T-cell (primary cell): ENCODE results near the gene TRIM73. TPM values are rescaled to one million over a fixed set of nuclear protein-coding genes. Genes with fewer than 3 reads are reported as not detected.
"Not testable (repeated sequence)": the region's sequence is repeated elsewhere in the genome, so short reads cannot be mapped to it uniquely, and the experiment has no call there.

Source experiments
- ATAC-seq, 4 experiments: fragments of 200-7000 bp in 3 of 4; fragments of 150-1000 bp in 1 of 4; cut with Tn5 transposase; replicated peaks in 1 of 4; 1 replicate in 3 of 4; 2 replicates in 1 of 4; pipeline ENCODE4 v1.10.0; 2021; ENCODE audit warnings: moderate library complexity in 3 of 4, mild to moderate bottlenecking in 2 of 4, moderate number of reproducible peaks in 1 of 4
- CTCF ChIA-PET, 2 donors: fragments of 300-600 bp; sonication (Branson Sonifier 250); formaldehyde crosslinking; loops; one replicate each; lab custom pipeline; 2022; ENCODE audit warnings: antibody characterized with exemption in 2 of 2; lab: Charles Lee
- POLR2A ChIA-PET, 2 donors: fragments of 300-600 bp; sonication (Branson Sonifier 250); formaldehyde crosslinking; loops; one replicate each; lab custom pipeline; 2022; ENCODE audit warnings: antibody characterized with exemption in 2 of 2; lab: Charles Lee
- DNase-seq, 35 experiments: peaks; one replicate each; pipeline versions ENCODE4 v3.0.0 to v3.0.0-alpha.2; 2013 to 2023
- H3K27ac ChIP-seq: one replicate; pipeline ENCODE4 v1.5.1; 2013; ENCODE audit warnings: low read length
- H3K27me3 ChIP-seq, 2 experiments: replicated peaks in 1 of 2; 1 replicate in 1 of 2; 2 replicates in 1 of 2; pipeline versions ENCODE4 v1.6.1 to v1.7.0; 2013; ENCODE audit warnings: low read length in 1 of 2, mixed read lengths in 1 of 2; ENCODE audit not compliant: control insufficient read depth in 2 of 2, insufficient read depth in 2 of 2; ENCODE audit errors: extremely low read depth in 1 of 2
- H3K36me3 ChIP-seq, 2 donors: 1 replicate in 1 of 2; 2 replicates in 1 of 2; pipeline versions ENCODE4 v1.6.1 to v1.7.0; 2013; ENCODE audit warnings: low read length in 1 of 2; ENCODE audit not compliant: control insufficient read depth in 2 of 2, insufficient read depth in 1 of 2; ENCODE audit errors: extremely low read depth in 1 of 2
- H3K4me1 ChIP-seq, 2 experiments: 1 replicate in 1 of 2; 2 replicates in 1 of 2; pipeline versions ENCODE4 v1.6.1 to v1.7.0; 2013; ENCODE audit warnings: low read length in 2 of 2, mixed read lengths in 1 of 2; ENCODE audit not compliant: insufficient read depth in 2 of 2, control insufficient read depth in 1 of 2; ENCODE audit errors: extremely low read depth in 1 of 2
- H3K4me3 ChIP-seq, 2 donors: 1 replicate in 1 of 2; 2 replicates in 1 of 2; pipeline versions ENCODE4 v1.5.1 to v1.7.0; 2013; ENCODE audit warnings: mild to moderate bottlenecking in 2 of 2, low read length in 1 of 2, moderate library complexity in 1 of 2; ENCODE audit not compliant: control insufficient read depth in 1 of 2; ENCODE audit errors: extremely low read depth in 1 of 2
- H3K9me3 ChIP-seq: 2 replicates; pipeline ENCODE4 v1.7.0; 2013
- H3K27ac Mint-ChIP-seq, 2 donors: one replicate each; pipeline ENCODE4 v1.8.0; 2020 to 2021; ENCODE audit warnings: mild to moderate bottlenecking in 2 of 2, mixed read lengths in 2 of 2
- H3K27me3 Mint-ChIP-seq, 2 donors: one replicate each; pipeline ENCODE4 v1.8.0; 2021 to 2022; ENCODE audit warnings: mixed read lengths in 2 of 2
- H3K36me3 Mint-ChIP-seq: one replicate; pipeline ENCODE4 v1.8.0; 2021; ENCODE audit warnings: mixed read lengths
- H3K4me1 Mint-ChIP-seq, 3 donors: one replicate each; pipeline ENCODE4 v1.8.0; 2020 to 2022; ENCODE audit warnings: mixed read lengths in 3 of 3, mild to moderate bottlenecking in 1 of 3
- H3K4me3 Mint-ChIP-seq, 3 donors: one replicate each; pipeline ENCODE4 v1.8.0; 2020 to 2022; ENCODE audit warnings: mild to moderate bottlenecking in 3 of 3, mixed read lengths in 3 of 3, moderate library complexity in 3 of 3
- H3K9me3 Mint-ChIP-seq, 3 donors: one replicate each; pipeline ENCODE4 v1.8.0; 2020 to 2022; ENCODE audit warnings: mixed read lengths in 3 of 3
- WGBS: methylation state at CpG from one replicate; pipeline ENCODE4 v1.1.5; 2013; ENCODE audit warnings: missing lambda C conversion rate; ENCODE audit not compliant: insufficient coverage; 5-methylcytosine and 5-hydroxymethylcytosine counted together
- total RNA-seq, 35 experiments: library from RNA in 6 of 35; stranded (reverse) in 6 of 35; fragments of 120-200 nt in 1 of 35; gene quantifications; one replicate each; pipeline versions ENCODE4 v1.2.1 to v1.2.4 and lab custom pipeline; 2013 to 2026

TRIM73 gene
- total RNA-seq, 5 donors from 2014 or later (not counting 1 experiment from before 2014, with no cell fraction given): 20.7 to 45.0 (median 30.1) TPM

DNA sequence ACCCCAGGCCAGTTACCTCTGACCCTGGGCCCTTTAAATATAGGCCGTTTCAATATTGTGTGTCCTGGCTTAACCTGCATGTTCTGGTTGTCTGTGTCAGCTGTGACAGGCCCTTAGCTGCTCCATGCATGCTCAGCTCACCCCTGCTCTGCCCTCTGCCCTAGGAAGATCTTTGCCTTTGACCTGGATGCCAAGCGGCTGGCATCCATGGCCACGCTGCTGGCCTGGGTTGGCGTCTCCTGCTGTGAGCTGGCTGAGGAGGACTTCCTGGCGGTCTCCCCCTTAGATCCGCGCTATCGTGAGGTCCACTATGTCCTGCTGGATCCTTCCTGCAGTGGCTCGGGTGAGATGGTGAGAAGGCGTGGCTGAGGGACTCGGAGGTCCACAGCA, 20.0 kb downstream of the TRIM73 start:
- ATAC-seq, POLR2A ChIA-PET, H3K9me3 Mint-ChIP-seq, H3K4me1 Mint-ChIP-seq, H3K36me3 ChIP-seq, H3K27me3 ChIP-seq, H3K4me3 ChIP-seq, CTCF ChIA-PET, H3K4me3 Mint-ChIP-seq, H3K4me1 ChIP-seq, H3K27me3 Mint-ChIP-seq, H3K36me3 Mint-ChIP-seq, H3K27ac ChIP-seq, DNase-seq, H3K9me3 ChIP-seq: not testable (repeated sequence)
- peak overlapping the region in 1 of 2 donors; percentile 11 for H3K27ac Mint-ChIP-seq
- WGBS: 100% methylated on average over 2 of the region's 11 CpGs

DNA sequence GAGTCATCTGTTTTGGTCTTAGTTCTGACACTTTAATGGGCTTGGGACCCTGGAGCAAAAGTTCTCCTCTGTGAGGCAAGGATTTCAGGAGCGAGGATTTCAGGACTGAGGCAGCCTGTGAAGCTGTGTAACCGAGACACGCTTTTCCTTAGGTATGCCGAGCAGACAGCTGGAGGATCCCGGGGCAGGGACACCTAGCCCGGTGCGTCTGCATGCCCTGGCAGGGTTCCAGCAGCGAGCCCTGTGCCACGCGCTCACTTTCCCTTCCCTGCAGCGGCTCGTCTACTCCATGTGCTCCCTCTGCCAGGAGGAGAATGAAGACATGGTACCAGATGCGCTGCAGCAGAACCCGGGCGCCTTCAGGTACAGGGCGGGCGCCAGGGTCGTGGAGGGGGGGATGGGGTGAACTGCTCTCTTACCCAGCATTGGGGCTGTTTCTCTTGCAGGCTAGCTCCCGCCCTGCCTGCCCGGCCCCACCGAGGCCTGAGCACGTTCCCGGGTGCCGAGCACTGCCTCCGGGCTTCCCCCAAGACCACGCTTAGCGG, 20.5 kb downstream of the TRIM73 start:
- ATAC-seq, POLR2A ChIA-PET, H3K4me3 Mint-ChIP-seq, H3K27me3 Mint-ChIP-seq, H3K4me1 Mint-ChIP-seq, H3K4me3 ChIP-seq, H3K9me3 Mint-ChIP-seq, CTCF ChIA-PET, H3K9me3 ChIP-seq, DNase-seq, H3K27me3 ChIP-seq, H3K36me3 Mint-ChIP-seq, H3K27ac ChIP-seq, H3K4me1 ChIP-seq, H3K36me3 ChIP-seq: not testable (repeated sequence)
- 100% methylated on average over 4 of the region's 27 CpGs for WGBS
- H3K27ac Mint-ChIP-seq: peak overlapping the region in 1 of 2 donors; percentile 11

DNA sequence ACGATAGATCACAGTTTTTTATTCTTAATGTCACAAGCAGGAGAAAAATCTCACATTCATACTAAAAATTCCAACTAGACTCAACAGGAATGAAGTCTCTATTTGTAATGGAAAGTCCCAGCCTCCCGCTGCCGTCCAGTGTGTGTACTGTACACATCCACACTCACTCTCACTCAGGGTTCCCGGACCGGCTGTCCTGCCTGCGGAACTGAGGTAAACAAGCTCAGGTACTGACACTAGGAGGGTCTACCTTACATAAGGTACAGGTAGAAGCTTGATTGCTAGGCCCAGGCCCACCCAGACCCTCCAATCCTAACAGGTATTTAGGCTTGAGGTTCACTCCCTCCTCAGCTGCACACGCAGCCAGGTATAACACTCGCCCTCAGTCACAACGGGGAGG, 21.4 kb downstream of the TRIM73 start:
- H3K4me1 Mint-ChIP-seq, H3K27ac ChIP-seq, H3K27me3 Mint-ChIP-seq, H3K4me3 ChIP-seq, H3K4me1 ChIP-seq, H3K4me3 Mint-ChIP-seq, H3K27ac Mint-ChIP-seq, POLR2A ChIA-PET, H3K9me3 Mint-ChIP-seq, CTCF ChIA-PET, H3K36me3 Mint-ChIP-seq, H3K27me3 ChIP-seq, DNase-seq, H3K9me3 ChIP-seq, ATAC-seq: not testable (repeated sequence)
- no CpG with 5 or more reads among the region's 9 CpGs for WGBS
- H3K36me3 ChIP-seq: peaks cover 4 to 16% of the 10 kb centered on the region in 2 donors

DNA sequence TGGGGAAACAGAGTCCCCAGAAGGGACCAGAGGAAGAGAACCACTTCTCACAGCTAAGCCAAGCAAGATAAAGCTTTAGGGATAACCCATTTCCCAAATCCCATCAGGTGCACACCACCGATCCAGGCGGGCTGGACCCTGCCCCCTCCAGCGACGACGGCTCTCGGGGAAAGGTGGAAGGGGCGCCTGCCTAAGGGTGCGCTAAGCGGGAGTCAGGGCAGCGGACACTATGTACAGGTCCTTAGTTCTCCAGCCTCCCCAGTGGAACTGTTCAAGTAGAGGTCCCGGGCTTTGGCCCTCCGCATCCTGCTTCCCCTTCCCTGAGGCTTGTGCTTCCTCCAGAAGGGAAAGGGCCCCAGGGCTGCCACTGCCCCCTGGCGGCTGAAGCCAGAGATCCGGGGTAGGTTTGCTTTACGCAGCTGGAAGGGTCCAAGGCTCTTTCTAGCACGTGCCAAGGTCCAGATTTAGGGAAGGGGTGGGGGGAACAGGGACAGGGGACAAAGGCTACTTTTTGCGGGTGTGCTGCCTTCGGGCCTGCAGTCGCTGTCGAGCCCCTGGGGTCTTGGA, 22.9 kb downstream of the TRIM73 start:
- DNase-seq, ATAC-seq, H3K27me3 ChIP-seq, H3K27ac Mint-ChIP-seq, H3K36me3 Mint-ChIP-seq, H3K27me3 Mint-ChIP-seq, CTCF ChIA-PET, H3K4me1 ChIP-seq, H3K4me3 ChIP-seq, H3K9me3 ChIP-seq, POLR2A ChIA-PET, H3K4me3 Mint-ChIP-seq, H3K27ac ChIP-seq, H3K9me3 Mint-ChIP-seq, H3K4me1 Mint-ChIP-seq: not testable (repeated sequence)
- no CpG with 5 or more reads among the region's 20 CpGs for WGBS
- peaks cover 4 to 17% of the 10 kb centered on the region in 2 donors for H3K36me3 ChIP-seq

DNA sequence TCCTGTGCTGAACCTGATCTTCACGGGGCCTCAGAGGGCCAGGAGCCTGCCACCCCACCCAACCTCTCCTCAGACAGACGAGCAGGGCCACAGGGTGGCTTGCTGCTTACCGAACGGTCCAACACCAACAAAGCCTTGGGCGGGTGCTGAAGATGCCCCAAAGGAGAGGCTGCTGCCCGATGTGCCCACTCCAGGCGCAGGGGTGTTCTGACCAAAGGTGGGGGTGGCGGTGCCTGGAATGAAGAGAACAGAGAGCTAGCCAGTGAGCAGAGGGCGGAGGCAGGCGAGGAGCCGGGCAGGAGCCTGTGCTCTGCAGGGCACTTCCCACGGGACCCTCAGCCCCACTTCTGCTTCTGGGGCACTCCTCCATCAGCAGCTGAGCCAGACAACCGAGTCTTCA, 23.8 kb downstream of the TRIM73 start:
- H3K27ac Mint-ChIP-seq, H3K9me3 ChIP-seq, H3K9me3 Mint-ChIP-seq, H3K27me3 Mint-ChIP-seq, H3K4me3 ChIP-seq, H3K36me3 Mint-ChIP-seq, POLR2A ChIA-PET, H3K4me3 Mint-ChIP-seq, H3K27ac ChIP-seq, DNase-seq, H3K27me3 ChIP-seq, CTCF ChIA-PET, H3K4me1 Mint-ChIP-seq, H3K4me1 ChIP-seq, ATAC-seq: not testable (repeated sequence)
- H3K36me3 ChIP-seq: peaks cover 4 to 21% of the 10 kb centered on the region in 2 donors
- no CpG with 5 or more reads among the region's 13 CpGs for WGBS

DNA sequence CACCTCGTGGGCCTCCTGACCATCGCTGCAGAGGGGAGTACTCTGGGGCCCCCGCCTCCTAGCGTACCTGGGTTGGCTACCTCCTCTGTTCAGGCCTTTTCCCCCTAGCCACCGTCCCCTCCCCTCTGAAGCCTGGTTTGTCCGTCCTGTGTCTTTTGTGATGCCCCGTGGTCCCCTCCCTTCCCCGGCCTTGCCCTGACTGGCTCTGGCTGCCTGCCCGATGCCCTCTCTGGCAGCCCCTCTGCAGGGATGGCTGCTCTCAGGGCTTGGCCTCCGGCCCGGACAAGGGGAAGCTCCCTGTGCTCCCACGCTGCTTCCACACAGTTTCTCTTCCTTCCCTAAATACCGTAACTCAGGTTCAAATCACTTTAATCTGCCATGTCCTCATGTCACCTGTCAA, 24.3 kb downstream of the TRIM73 start:
- DNase-seq, H3K4me1 Mint-ChIP-seq, H3K27ac ChIP-seq, H3K9me3 Mint-ChIP-seq, POLR2A ChIA-PET, CTCF ChIA-PET, H3K27me3 ChIP-seq, H3K4me3 Mint-ChIP-seq, H3K27me3 Mint-ChIP-seq, H3K4me3 ChIP-seq, H3K9me3 ChIP-seq, ATAC-seq, H3K4me1 ChIP-seq: not testable (repeated sequence)
- peaks cover 11% of the 10 kb centered on the region for H3K36me3 Mint-ChIP-seq
- peak overlapping the region in 1 of 2 donors; percentile 29 for H3K27ac Mint-ChIP-seq
- 92% methylated on average over 4 of the region's 13 CpGs for WGBS
- peaks cover 4 to 26% of the 10 kb centered on the region in 2 donors for H3K36me3 ChIP-seq

DNA sequence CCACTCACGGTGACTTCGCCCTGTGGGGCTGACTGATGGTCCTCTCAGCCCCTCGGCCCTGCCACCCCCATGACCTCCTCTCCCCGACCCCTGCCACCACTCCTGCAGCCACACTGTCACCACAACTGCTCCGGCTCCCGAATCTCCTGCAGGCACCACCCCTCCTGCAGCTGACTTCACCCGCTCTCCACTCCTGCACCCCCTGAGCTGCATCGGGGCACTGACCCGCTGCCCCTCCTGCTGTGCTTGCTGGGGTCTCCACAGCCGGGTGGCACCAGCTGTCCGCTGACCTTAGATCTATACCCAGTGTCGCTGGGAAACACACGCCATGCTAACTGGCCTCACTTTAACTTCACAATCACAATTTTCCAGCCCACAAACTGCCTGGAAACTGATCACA, 24.7 kb downstream of the TRIM73 start:
- Mint-ChIP-seq H3K27ac (peak overlapping the region; percentile 29 to 61), H3K36me3 (peaks cover 11% of the 10 kb centered on the region)
- DNase-seq, H3K27me3 ChIP-seq, H3K9me3 ChIP-seq, H3K4me3 ChIP-seq, POLR2A ChIA-PET, CTCF ChIA-PET, ATAC-seq, H3K4me3 Mint-ChIP-seq, H3K27me3 Mint-ChIP-seq, H3K9me3 Mint-ChIP-seq, H3K4me1 ChIP-seq, H3K4me1 Mint-ChIP-seq, H3K27ac ChIP-seq: not testable (repeated sequence)
- peaks cover 4 to 27% of the 10 kb centered on the region in 2 donors for H3K36me3 ChIP-seq
- 98% methylated on average over 6 of the region's 13 CpGs for WGBS
